SK-N-DZ (cell line): Measurements from ENCODE around the gene ASRGL1.
A peak's percentile ranks its signal among the peaks of the same experiment; 100 is the strongest.

Source experiments
- DNase-seq: peaks from one replicate; pipeline ENCODE4 v3.0.0-alpha.2; 2015; ENCODE audit warnings: low spot score

The ASRGL1 gene

DNA sequence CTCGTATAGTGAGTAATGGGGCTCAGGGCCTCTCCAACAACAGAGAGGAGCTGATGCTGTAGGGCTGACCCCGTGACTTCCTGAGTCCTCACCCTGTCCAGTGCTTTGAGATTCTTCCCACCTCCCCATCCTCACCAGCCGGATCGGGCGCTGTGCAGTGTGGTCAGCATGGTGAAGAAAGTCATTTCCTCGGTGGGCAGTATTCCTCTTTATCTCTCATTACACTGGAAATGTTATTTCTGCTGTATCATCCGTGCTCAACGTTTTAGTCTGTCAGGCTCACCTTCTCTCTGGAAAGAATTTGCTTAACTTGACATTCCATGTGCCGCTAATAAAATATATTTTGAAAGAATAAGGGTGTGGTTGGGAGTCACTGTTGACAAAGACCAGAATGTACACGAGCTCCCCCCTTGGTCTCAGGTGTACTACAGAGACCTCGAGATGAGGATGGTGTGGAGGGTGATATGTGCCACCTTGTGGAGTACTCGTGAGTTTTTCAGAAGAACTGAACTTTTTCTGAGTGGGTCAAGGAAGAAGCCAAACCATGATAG, 55.9 kb downstream of the ASRGL1 start:
- no peak for DNase-seq

DNA sequence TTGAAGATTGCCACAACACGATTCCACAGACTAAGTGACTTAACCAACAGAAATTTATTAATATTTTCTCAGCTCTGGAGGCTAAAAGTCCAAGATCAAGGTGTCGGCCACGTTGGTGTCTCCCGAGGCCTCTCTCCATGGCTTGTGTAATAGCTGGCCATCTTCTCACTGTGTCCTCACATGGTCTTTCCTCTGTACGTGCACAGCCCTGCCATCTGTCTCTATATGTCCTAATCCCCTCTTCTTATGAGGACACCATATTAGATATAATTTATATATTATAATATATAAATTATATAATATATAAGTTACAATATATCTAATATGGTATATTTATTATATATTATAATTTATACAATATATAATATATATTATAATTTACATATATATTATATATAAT, 56.5 kb downstream of the ASRGL1 start:
- DNase-seq = no peak

DNA sequence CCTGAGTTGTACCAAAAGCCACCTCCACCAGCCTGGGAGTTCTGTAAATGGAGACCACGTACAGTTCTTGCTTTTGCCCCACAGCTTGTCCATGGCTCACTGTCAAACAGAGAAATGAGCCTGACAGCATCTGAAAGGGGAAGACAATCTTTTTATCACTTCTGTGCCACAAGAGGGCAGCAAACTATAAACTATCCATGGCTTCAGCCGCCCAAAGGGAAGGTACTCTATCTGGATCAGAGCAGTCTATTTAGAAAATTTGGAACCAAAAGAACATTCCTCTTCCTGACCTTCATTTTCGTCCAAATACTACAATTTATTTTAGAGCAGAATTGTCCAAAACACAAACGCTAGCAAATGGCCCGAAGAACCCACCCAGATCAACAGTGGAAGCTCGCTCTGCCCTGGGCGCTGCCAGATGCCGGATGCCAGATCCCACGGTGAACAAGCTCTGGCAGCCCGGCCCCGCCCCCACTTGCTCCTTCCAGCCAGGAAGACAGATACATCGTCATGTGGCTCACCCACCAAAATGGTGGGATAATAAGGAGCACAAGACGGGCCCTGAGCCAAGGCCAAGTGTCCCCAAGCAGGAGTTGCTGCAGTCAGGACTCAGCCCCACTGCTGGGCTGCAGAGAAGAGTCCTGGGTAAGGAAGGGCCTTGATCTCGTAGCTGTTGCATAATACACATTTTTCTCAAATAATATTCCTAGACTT, 57.7 kb downstream of the ASRGL1 start:
- peak; percentile 86 for DNase-seq

DNA sequence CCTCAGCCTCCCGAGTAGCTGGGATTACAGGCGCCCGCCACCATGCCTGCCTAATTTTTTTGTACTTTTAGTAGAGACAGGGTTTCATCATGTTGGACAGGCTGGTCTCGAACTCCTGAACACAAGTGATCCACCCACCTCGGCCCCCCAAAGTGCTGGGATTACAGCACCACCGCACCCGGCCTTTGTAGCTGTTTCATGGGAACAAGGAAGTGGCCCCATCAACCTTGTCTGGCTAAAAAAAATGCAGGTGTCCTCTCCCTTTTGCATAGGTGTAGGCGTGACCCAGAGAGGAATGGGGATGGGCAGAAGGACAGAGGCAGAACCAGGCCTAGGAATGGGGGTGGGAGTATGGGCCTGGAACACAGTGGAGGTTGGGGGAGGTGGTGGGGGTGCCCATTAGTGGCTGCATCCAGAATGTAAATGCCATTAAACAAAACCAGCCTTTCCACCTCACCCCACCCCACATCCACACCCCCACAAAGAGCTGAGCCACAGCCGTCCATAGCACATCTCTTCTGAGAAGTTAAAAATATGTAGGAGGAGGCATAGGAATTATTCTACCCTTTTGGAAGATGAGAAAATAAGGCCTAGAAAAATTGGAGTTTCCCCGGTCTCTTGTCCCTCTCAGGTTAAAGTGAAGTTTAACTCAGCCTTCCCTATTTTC, 58.8 kb downstream of the ASRGL1 start:
- no peak for DNase-seq

DNA sequence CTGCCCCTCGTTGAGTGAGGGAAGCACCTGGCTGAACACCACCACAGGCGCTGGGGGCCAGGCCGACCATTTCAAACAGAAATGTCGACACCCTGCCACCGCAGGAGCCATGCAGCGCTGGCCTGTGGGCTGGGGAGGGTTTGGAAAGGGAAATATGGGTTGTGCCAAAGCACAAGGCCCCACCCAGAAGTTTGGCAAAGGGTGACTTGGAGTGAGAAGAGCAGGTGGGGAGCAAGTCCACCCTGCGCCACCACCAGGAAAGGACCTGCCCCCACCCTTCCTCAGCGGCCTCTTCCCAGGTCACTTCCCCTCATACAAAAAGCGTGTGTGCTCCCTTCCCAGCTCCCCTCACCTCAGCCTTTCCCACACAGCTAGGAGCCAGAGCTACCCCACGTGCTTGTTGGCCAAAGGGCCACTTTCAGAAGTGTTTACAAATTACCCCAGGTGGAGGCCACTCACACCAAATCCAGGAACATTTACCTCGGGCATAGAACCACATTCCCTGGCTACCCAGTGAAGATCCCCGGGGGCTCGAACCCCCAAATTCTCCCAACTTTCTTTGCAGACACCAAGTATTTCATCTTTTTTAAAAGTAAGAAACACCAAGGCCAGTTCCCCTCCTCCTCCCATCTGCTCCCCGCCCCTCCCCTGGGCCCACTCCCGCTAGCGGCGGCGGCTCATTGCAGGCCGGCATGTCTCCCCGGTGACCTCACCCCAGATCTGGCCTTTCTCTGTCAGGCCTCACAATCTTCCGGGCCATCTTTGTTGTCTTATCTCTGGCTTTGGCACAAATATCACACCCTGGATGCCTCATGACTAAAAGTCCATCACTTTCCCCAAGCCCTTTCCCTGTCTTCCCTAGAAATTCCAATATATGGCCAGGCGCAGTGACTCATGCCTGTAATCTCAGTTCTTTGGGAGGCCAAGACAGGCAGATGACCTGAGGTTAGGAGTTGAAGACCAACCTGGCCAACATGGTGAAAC, 61.1 kb downstream of the ASRGL1 start:
- peak; percentile 45 for DNase-seq

DNA sequence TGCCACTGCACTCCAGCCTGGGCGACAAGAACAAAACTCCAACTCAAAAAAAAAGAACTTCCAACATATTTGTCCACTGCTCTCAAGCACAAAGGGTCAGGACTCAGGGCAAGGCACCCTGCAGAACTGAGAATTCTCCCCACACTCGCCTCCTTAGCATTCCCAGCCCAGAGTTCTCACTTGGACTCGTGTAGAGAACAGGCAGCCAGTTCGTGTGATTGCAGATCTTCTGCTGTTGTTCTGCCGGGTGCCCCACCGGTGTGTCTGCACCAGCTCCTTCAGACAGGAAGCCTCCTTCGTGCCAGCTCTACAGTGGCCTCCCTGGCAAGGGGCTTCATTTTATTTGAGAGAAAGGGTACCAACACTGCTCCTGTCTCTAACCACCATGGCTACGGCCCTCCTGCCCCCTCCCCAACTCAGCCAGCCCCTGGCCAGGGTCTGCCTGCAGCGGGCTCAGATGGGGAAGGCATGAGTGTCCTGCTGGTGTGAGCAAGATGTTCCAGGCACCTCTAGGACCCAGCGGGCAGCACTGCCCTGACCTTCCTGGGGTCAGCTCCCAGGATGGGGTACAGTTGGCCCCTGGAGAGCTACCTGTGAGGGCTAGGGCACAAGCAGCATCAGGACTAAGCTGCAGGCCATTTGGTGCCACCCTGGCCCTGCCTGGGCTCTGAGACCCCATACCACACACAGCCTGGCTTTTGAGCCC, 62.1 kb downstream of the ASRGL1 start:
- no peak for DNase-seq

DNA sequence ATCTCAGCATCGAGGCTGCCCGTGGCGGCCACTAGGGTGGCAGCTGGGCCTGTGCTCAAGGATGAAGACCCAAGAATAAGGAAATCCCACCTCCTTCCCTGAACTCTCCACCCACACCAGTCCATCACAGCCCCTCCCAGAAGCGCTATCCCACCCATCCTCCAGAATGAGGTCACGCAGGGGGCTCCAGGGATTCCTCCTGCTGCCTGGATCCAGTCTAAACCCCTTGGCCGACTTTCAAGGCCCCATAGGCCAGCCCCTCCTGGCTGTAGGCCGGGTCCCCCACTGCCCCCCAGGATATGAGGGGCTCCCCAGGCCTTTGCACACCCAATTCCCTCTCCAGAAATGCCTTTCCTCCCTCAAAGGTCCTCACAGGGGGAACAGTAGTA, 62.6 kb downstream of the ASRGL1 start:
- peak; percentile 71 for DNase-seq

DNA sequence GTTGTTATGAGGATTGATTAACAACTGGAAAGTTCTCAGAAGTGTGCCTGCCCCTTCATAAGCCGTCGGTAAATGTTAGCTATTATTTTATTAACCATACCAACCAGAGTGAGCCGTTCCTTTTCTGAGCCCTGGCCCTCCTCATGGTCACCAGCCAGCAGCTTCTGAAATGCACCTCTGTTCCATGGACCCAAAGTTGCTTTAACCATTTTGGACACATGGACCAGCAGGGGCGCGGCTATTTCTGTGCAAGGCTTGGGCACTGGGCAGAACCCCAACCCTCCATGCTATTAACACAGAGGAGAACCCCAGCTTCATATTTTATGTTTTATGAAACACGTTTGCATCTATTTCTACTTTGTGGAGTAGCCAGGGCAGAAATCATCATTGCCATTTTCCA, 63.0 kb downstream of the ASRGL1 start:
- no peak for DNase-seq

DNA sequence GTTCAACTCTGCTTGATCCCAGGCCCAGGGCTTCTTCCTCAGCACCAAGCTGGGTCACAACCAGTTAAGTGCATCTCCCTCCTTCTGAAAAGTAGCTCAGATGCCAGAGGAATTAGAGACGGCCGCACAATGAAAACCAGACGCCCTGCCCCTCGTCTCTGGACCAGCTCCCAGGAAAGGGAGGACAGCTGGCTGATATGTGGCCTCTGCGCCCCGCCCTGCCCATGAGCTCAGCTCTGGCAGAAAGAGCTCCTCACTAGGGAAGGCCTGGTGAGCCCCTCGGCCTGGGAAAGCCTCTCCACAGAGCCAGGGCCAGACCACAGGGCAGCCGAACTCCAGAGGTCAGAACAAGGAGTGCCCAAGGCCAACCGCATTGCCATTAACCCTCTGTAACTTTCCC, 63.5 kb downstream of the ASRGL1 start:
- DNase-seq = peak; percentile 94

DNA sequence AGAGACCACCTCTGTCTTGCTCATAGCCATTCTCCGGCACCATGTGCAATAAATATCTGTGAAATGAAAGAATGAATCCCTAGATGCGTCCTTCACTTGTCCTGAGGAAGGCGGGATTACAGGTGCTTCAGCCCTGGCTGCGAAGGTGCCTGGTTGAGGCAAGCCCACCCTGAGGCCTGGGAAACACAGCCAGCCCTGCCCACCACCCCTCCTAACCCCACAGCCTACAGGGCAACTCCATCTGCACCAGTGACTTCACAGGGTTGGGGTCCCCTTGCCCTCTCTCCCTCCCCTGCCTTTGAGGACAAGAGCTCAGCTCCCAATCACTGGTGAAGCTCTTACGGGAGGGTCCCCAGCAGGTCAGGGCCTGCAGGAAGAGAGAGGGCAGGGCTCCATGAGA, 64.1 kb downstream of the ASRGL1 start:
- DNase-seq = no peak

DNA sequence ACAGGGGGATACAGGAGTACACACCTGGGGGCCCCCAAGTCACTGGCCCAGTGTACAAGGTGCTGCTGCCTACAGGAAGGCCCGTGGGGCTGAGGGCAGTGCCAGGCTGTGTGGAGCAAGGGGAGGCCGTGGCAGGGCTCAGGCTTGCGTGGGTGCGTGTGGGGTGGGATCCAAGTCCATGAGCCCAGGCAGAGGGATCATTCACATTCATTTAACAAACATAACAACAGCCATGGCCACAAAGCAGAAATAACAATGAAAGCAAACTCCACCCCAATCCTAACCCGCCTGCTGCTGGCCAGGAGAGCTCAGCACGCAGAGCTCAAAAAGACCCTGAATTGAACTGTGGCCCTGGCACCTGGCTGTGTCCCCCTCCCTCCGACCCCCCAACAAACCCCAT, 64.6 kb downstream of the ASRGL1 start:
- no peak for DNase-seq

DNA sequence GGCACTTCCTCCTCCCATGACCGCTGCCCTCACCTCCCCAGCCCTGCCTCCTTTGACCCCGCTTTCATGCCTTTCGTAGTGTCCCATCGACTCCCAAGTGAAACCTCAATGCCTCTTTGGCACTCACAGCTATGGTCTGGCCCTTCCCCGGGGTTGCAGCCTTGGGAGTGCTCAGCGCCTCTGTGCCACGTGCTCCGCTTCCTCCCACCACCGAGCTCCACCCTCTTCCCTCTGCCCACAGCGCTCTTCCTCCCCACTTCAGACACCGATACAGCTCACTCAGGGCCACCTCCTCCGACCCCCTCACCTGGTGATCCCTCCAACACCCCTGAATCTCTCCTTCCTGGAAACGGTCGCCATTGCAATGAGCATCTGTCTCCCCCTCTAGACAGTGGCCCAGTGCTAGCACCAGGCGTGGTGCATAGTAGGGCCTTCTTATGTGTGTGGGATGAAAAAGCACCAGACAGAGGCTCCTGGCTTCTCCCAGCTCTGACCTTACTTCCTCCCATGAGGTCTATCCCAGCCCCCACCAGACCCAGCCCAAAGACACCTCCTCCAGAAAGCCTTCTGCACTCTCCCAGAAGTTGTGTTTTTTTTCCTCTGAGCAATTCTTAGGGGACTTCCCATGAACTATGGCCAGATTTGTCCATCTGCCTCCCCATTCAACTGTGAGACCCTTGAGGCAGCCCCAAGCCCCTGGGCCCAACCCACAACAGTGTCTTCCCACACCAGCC, 65.1 kb downstream of the ASRGL1 start:
- no peak for DNase-seq

DNA sequence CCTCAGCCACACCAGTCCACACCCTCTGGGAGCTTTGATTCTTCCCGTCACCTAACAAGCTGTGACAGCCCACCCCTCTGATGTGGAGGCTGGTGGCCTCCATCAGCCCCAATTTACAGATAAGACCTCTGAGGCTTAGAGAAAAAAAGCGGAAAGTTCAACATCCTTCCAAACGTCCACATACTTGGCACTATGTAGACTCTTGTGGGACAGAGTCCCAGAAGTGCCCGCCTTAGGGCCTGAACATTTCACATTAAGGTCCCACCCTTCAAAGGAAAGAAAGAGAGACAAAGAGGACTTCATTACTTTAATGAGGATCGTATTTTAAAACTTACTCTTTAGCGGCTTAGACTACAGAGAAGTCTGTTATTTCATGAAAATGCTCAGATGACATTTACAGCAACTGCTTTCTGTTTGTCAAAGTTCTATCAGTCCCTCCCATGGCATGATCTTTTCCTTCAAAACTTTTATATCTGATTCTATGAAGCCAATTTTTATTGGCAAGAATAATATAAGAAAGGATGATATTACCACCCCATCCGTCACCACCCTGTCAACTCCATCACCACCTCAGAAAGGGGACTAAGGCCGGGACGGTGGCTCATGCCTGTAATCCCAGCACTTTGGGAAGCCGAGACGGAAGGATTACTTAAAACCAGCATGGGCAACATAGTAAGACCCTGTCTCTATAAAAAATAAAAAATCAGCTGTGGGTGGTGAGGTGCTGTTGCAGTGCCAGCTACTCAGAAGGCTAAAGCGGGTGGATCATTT, 65.9 kb downstream of the ASRGL1 start:
- no peak for DNase-seq

DNA sequence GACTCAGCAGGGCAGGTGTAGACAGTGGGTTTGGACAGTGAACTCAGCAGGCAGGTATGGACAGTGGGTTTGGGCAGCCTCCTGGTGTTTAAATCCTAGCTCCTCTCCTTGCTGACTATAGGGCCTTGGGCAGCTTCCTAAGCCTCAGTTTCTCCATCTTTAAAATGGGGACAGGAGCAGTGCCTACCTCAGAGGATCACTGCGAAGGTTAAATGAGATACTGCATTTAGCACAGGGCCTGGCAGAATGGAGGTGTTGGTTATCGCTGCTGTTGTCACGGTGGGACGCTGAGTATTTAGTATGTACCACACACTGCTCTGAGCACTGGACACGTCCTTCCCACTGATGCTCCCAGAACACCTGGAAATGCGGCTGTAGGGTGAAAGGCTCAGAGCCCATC, 67.2 kb downstream of the ASRGL1 start:
- no peak for DNase-seq

DNA sequence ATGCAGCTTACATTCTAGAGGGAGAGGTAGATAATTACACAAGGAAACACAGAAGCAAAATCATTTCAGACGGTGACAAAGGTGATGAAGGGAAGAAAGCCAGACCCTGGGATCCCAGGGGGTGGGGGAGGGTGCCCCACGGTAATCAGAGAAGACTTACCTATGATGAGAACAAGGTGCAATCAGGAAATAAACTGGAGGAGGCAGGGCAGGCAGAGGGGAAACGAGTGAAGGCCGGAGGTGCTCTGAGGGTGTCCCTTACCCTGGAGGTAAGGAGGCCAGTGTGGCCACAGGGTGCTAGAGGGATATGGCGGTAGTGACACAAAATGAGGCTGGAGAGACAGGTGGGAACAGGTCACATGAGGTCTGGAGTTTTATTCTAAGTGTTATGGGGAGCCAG, 67.7 kb downstream of the ASRGL1 start:
- no peak for DNase-seq

DNA sequence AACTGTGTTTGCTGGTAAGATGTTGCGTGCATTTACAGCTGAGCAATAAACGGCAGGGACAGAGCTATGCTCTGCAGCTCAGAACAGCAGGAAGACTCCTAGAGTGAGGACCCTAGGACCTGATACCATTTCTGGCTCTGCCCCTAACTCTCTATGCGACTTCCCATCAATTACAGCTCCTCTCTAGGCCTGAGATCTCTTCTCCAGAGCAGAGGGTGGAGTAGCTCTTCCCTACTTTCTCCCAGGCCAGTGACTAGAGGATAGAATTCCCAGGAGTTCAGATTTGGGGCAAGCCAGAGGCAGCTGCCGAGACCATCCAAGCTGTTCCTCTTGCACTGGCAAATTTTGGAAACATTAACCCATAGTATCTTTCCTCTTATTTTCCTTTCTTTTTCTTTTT, 68.8 kb downstream of the ASRGL1 start:
- DNase-seq = no peak

DNA sequence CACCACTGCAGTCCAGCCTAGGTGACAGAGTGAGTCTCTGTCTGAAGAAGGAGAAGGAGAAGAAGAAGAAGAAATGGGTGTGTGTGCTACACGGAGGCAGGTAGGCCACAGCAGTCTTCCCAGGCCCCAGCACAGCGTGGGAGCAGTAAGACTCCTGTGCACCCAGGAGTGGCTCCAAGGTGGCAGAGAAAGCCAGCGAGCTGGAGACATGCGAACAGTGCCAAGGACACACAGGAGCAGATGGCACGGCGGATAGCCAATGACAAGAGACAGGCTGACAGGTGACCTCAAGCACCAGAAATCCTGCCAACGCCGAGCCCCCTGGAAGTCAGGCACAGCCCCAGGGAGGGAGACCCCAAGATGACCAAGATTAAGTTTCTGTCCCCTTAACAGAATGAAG, 72.6 kb downstream of the ASRGL1 start:
- no peak for DNase-seq

DNA sequence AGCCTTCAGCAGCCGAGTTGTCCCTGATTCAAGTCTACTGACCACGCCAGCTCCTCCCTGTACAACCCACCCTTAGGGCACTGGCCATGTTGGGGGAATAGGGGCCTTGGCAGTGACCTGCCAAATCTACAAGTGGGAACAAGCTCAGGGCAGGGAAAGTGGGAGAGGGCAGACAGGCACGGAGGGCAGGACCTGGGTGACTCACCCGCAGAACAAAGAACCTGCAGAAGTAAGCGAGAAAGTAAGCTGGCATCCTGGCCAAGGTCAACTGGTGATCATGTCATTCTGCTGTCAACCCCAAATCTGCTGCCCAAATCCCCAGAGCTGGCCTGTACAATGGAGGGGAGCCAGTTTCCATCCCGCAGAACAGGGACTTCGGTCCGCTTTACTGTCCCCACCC, 73.7 kb downstream of the ASRGL1 start:
- no peak for DNase-seq

DNA sequence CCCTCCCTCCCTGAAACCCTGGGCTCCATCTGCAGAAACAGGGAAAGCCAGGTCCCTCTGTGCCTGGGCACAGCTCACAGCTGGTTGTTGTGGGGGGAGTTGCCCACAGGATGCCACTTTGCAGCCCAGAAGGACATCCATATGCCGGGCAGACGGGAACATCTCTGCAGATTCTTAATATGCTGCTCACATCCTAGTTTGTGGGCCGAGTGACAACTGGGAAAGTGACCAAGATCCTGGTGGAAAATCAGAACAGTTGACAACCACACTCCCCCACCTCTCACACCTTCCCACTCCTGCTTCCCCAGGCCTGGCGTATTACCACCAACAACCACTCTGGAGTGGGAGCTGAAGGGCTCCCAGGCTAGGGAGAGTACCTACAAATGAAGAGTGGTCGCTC, 74.3 kb downstream of the ASRGL1 start:
- DNase-seq = no peak
